Measurements from ENCODE around the gene GALNT17.
"Not testable (repeated sequence)": the region's sequence is repeated elsewhere in the genome, so short reads cannot be mapped to it uniquely, and the experiment has no call there.

Gene GALNT17

GRCh38 chr7:71254751-71255150 lies 122.8 kb downstream of the GALNT17 start:
- Mint-ChIP-seq H3K4me3 (no peak overlapping the region), H3K4me1 (peaks cover 10% of the 10 kb centered on the region), H3K27ac (no peak overlapping the region), H3K9me3 (peaks cover 8% of the 10 kb centered on the region), H3K27me3 (ENCODE audit: low read depth) (peaks cover 7% of the 10 kb centered on the region), H3K36me3 (ENCODE audit: low read depth) (no peaks in the 10 kb centered on the region)
- no peak for TF ChIP-seq CTCF (IDR thresholded peaks at IDR 0.05; ENCODE audit: unreplicated experiment in 3 of 3)

- Mint-ChIP-seq H3K4me3 (no peak overlapping the region), H3K4me1 (peaks cover 10% of the 10 kb centered on the region), H3K9me3 (peaks cover 8% of the 10 kb centered on the region), H3K27me3 (ENCODE audit: low read depth) (peaks cover 12% of the 10 kb centered on the region), H3K36me3 (ENCODE audit: low read depth) (no peaks in the 10 kb centered on the region), H3K27ac (no peak overlapping the region)
- no peak for TF ChIP-seq CTCF (IDR thresholded peaks at IDR 0.05; ENCODE audit: unreplicated experiment in 3 of 3)
Measured at GRCh38 chr7:71255537-71256178, 123.7 kb downstream of the GALNT17 start.

GRCh38 chr7:71261066-71261465 lies 129.1 kb downstream of the GALNT17 start:
- TF ChIP-seq CTCF (IDR thresholded peaks at IDR 0.05; ENCODE audit: unreplicated experiment in 3 of 3): no peak
- Mint-ChIP-seq H3K36me3 (ENCODE audit: low read depth) (no peaks in the 10 kb centered on the region), H3K27me3 (ENCODE audit: low read depth) (peaks cover 10% of the 10 kb centered on the region), H3K4me1 (peaks cover 9% of the 10 kb centered on the region), H3K9me3 (peaks cover 16% of the 10 kb centered on the region), H3K27ac (no peak overlapping the region), H3K4me3 (no peak overlapping the region)

GRCh38 chr7:71262834-71263233 lies 130.9 kb downstream of the GALNT17 start:
- H3K4me1 Mint-ChIP-seq; H3K36me3 Mint-ChIP-seq (ENCODE audit: low read depth); H3K27ac Mint-ChIP-seq; H3K4me3 Mint-ChIP-seq: not testable (repeated sequence)
- Mint-ChIP-seq H3K27me3 (ENCODE audit: low read depth) (peaks cover 12% of the 10 kb centered on the region), H3K9me3 (peaks cover 20% of the 10 kb centered on the region)

GRCh38 chr7:71264005-71264404 lies 132.1 kb downstream of the GALNT17 start:
- H3K4me3 Mint-ChIP-seq: no peak overlapping the region
- H3K27me3 Mint-ChIP-seq (ENCODE audit: low read depth): peaks cover 14% of the 10 kb centered on the region
- TF ChIP-seq CTCF (IDR thresholded peaks at IDR 0.05; ENCODE audit: unreplicated experiment in 3 of 3): no peak
- peaks cover 9% of the 10 kb centered on the region for H3K4me1 Mint-ChIP-seq
- H3K27ac Mint-ChIP-seq: no peak overlapping the region
- peaks cover 20% of the 10 kb centered on the region for H3K9me3 Mint-ChIP-seq
- no peaks in the 10 kb centered on the region for H3K36me3 Mint-ChIP-seq (ENCODE audit: low read depth)

GRCh38 chr7:71266912-71267311 lies 135.0 kb downstream of the GALNT17 start:
- no peak for TF ChIP-seq CTCF (IDR thresholded peaks at IDR 0.05; ENCODE audit: unreplicated experiment in 3 of 3)
- H3K27ac Mint-ChIP-seq: no peak overlapping the region
- H3K9me3 Mint-ChIP-seq: peaks cover 20% of the 10 kb centered on the region
- H3K27me3 Mint-ChIP-seq (ENCODE audit: low read depth): peaks cover 7% of the 10 kb centered on the region
- H3K36me3 Mint-ChIP-seq (ENCODE audit: low read depth): no peaks in the 10 kb centered on the region
- no peak overlapping the region for H3K4me3 Mint-ChIP-seq
- H3K4me1 Mint-ChIP-seq: peaks cover 33% of the 10 kb centered on the region
